ENCODE results near the gene CMSS1.

The CMSS1 gene

GRCh38 chr3:99974989-99975388 is 157.3 kb downstream of the CMSS1 start:
- in situ Hi-C loops (cut with MboI; ENCODE audit: low sequenced_read_pairs) = no loop called here

GRCh38 chr3:99976584-99976983 is 158.9 kb downstream of the CMSS1 start:
- in situ Hi-C loops (cut with MboI; ENCODE audit: low sequenced_read_pairs) = no loop called here

- in situ Hi-C loops (cut with MboI; ENCODE audit: low sequenced_read_pairs) = no loop called here
Observed at GRCh38 chr3:99978221-99978620, 160.6 kb downstream of the CMSS1 start.

GRCh38 chr3:99980606-99981005 is 162.9 kb downstream of the CMSS1 start:
- in situ Hi-C loops (cut with MboI; ENCODE audit: low sequenced_read_pairs) = no loop called here

GRCh38 chr3:99981138-99981537 is 163.5 kb downstream of the CMSS1 start:
- in situ Hi-C loops (cut with MboI; ENCODE audit: low sequenced_read_pairs) = no loop called here

GRCh38 chr3:99982650-99983049 is 165.0 kb downstream of the CMSS1 start:
- in situ Hi-C loops (cut with MboI; ENCODE audit: low sequenced_read_pairs) = no loop called here

GRCh38 chr3:99984139-99984538 is 166.5 kb downstream of the CMSS1 start:
- in situ Hi-C loops (cut with MboI; ENCODE audit: low sequenced_read_pairs) = no loop called here

GRCh38 chr3:99984668-99985067 is 167.0 kb downstream of the CMSS1 start:
- in situ Hi-C loops (cut with MboI; ENCODE audit: low sequenced_read_pairs) = no loop called here

GRCh38 chr3:99990179-99990578 is 172.5 kb downstream of the CMSS1 start:
- in situ Hi-C loops (cut with MboI; ENCODE audit: low sequenced_read_pairs) = no loop called here

GRCh38 chr3:99997293-99997692 is 179.6 kb downstream of the CMSS1 start:
- in situ Hi-C loops (cut with MboI; ENCODE audit: low sequenced_read_pairs) = no loop called here

- in situ Hi-C loops (cut with MboI; ENCODE audit: low sequenced_read_pairs) = no loop called here
Observed at GRCh38 chr3:99999536-99999935, 181.9 kb downstream of the CMSS1 start.

- in situ Hi-C loops (cut with MboI; ENCODE audit: low sequenced_read_pairs) = no loop called here
Observed at GRCh38 chr3:100001083-100001482, 183.4 kb downstream of the CMSS1 start.

- in situ Hi-C loops (cut with MboI; ENCODE audit: low sequenced_read_pairs) = no loop called here
Observed at GRCh38 chr3:100001526-100002270, 184.0 kb downstream of the CMSS1 start.

GRCh38 chr3:100002599-100003350 is 185.1 kb downstream of the CMSS1 start:
- in situ Hi-C loops (cut with MboI; ENCODE audit: low sequenced_read_pairs) = no loop called here

GRCh38 chr3:100003609-100004503 is 186.2 kb downstream of the CMSS1 start:
- in situ Hi-C loops (cut with MboI; ENCODE audit: low sequenced_read_pairs) = no loop called here

- in situ Hi-C loops (cut with MboI; ENCODE audit: low sequenced_read_pairs) = no loop called here
Observed at GRCh38 chr3:100004931-100005330, 187.3 kb downstream of the CMSS1 start.

GRCh38 chr3:100005665-100006393 is 188.2 kb downstream of the CMSS1 start:
- in situ Hi-C loops (cut with MboI; ENCODE audit: low sequenced_read_pairs) = no loop called here

GRCh38 chr3:100006570-100007271 is 189.1 kb downstream of the CMSS1 start:
- in situ Hi-C loops (cut with MboI; ENCODE audit: low sequenced_read_pairs) = no loop called here

GRCh38 chr3:100007313-100007712 is 189.7 kb downstream of the CMSS1 start:
- in situ Hi-C loops (cut with MboI; ENCODE audit: low sequenced_read_pairs) = no loop called here

- in situ Hi-C loops (cut with MboI; ENCODE audit: low sequenced_read_pairs) = no loop called here
Observed at GRCh38 chr3:100008081-100008698, 190.5 kb downstream of the CMSS1 start.

Data from HL-60/S4 treated with phorbol 12-myristate 13-acetate at 8.2 ng/mL for 4 days and 3 days (cell line).